ENCODE measurements around the gene BABAM2. TPM values are rescaled to one million over a fixed set of nuclear protein-coding genes. Genes with fewer than 3 reads are reported as not detected.

Gene BABAM2
- total RNA-seq, 4 donors from 2014 or later = 57.2 to 72.2 (median 67.5) TPM

- Histone ChIP-seq H3K4me1 (peaks cover 9 to 26% of the 10 kb centered on the region in 2 donors), H3K27ac (no peak overlapping the region)
These were observed 35.1 kb upstream of the BABAM2 start for GRCh38 chr2:27855476-27855875.

GRCh38 chr2:27856386-27856785 is 34.1 kb upstream of the BABAM2 start:
- in situ Hi-C loops (cut with MboI; ENCODE audit: low sequenced_read_pairs in 4 of 4) = no loop called here
- TF ChIP-seq CTCF (IDR thresholded peaks at IDR 0.05 in 4 of 5, conservative IDR thresholded peaks at IDR 0.05 in 1 of 5) = no peak
- TF ChIP-seq POLR2A (IDR thresholded peaks at IDR 0.05) = no peak
- H3K9me3 ChIP-seq = no peaks in the 10 kb centered on the region
- DNase-seq (no peak), ATAC-seq (no peak)
- H3K4me3 ChIP-seq = no peak overlapping the region
- intact Hi-C loops (cut with DNase I; ENCODE audit: low total_unique reads) = no loop called here
- no peak overlapping the region for H3K27ac ChIP-seq
- H3K36me3 ChIP-seq = no peaks in the 10 kb centered on the region
- H3K27me3 ChIP-seq = no peaks in the 10 kb centered on the region
- H3K4me1 ChIP-seq = peaks cover 9 to 26% of the 10 kb centered on the region in 2 donors

More at GRCh38 chr2:27855476-27855875, 35.1 kb upstream of the BABAM2 start:
- intact Hi-C loops (cut with DNase I; ENCODE audit: low total_unique reads) (no loop called here), in situ Hi-C loops (cut with MboI; ENCODE audit: low sequenced_read_pairs in 4 of 4) (no loop called here)
- Histone ChIP-seq H3K27me3 (no peaks in the 10 kb centered on the region), H3K9me3 (no peaks in the 10 kb centered on the region), H3K36me3 (no peaks in the 10 kb centered on the region), H3K4me3 (no peak overlapping the region)
- TF ChIP-seq CTCF (IDR thresholded peaks at IDR 0.05 in 4 of 5, conservative IDR thresholded peaks at IDR 0.05 in 1 of 5) (no peak), POLR2A (IDR thresholded peaks at IDR 0.05) (no peak)
- ATAC-seq (no peak), DNase-seq (no peak)

DNA sequence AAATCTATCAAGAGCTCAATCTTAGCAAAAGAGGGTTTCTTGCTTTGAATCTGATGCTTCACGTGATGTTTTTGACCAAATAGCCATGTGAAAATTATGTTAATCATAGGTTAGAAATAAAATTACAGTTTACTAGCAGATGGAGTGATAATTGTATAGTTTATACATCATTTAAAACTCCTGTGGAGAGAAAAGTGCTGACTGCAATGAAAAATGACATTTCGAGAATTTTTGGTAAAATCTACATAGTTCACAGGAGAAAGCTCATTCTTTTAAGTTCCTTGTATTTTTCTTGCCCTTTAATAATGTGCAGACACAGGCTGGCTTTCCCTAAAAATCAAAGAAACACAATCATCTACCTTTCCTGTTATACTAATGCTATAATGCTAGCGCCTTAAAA is 33.6 kb upstream of the BABAM2 start:
- DNase-seq = no peak
- in situ Hi-C loops (cut with MboI; ENCODE audit: low sequenced_read_pairs in 4 of 4) = no loop called here
- Histone ChIP-seq H3K36me3 (no peaks in the 10 kb centered on the region), H3K4me1 (peaks cover 9 to 26% of the 10 kb centered on the region in 2 donors), H3K4me3 (no peak overlapping the region), H3K9me3 (no peaks in the 10 kb centered on the region), H3K27ac (no peak overlapping the region), H3K27me3 (no peaks in the 10 kb centered on the region)
- intact Hi-C loops (cut with DNase I; ENCODE audit: low total_unique reads) = no loop called here
- no peak for TF ChIP-seq CTCF (IDR thresholded peaks at IDR 0.05 in 4 of 5, conservative IDR thresholded peaks at IDR 0.05 in 1 of 5)
- no peak for TF ChIP-seq POLR2A (IDR thresholded peaks at IDR 0.05)
- ATAC-seq = no peak

- no peak for ATAC-seq
- no peaks in the 10 kb centered on the region for H3K27me3 ChIP-seq
- no peaks in the 10 kb centered on the region for H3K9me3 ChIP-seq
- H3K4me3 ChIP-seq = no peak overlapping the region
- H3K27ac ChIP-seq = no peak overlapping the region
- TF ChIP-seq CTCF (IDR thresholded peaks at IDR 0.05 in 4 of 5, conservative IDR thresholded peaks at IDR 0.05 in 1 of 5) (no peak), POLR2A (IDR thresholded peaks at IDR 0.05) (no peak)
- peaks cover 9 to 26% of the 10 kb centered on the region in 2 donors for H3K4me1 ChIP-seq
- in situ Hi-C loops (cut with MboI; ENCODE audit: low sequenced_read_pairs in 4 of 4) = no loop called here
- no peaks in the 10 kb centered on the region for H3K36me3 ChIP-seq
- no peak for DNase-seq
- intact Hi-C loops (cut with DNase I; ENCODE audit: low total_unique reads) = no loop called here
These were observed 32.9 kb upstream of the BABAM2 start for GRCh38 chr2:27857417-27858172.

Measured in gastrocnemius medialis (tissue), 4 donors.